SK-N-MC (cell line): Measurements from ENCODE around the gene STRN4.

Experiments
- EZH2 ChIP-seq: fragments of 200-600 bp; sonication (generic); IDR thresholded peaks from one replicate; pipeline ENCODE4 v1.6.1; 2017; ENCODE audit warnings: antibody characterized with exemption
- FOXP2 ChIP-seq: optimal IDR thresholded peaks from 2 replicates; pipeline ENCODE3; 2011; ENCODE audit warnings: mild to moderate bottlenecking, moderate library complexity; ENCODE audit not compliant: insufficient read depth; ENCODE audit errors: extremely low read length, control extremely low read depth
- POLR2AphosphoS5 ChIP-seq: IDR thresholded peaks from 2 replicates; pipeline ENCODE4 v1.6.1; 2012; ENCODE audit warnings: mild to moderate bottlenecking, low read depth, low read length, borderline replicate concordance

DNA sequence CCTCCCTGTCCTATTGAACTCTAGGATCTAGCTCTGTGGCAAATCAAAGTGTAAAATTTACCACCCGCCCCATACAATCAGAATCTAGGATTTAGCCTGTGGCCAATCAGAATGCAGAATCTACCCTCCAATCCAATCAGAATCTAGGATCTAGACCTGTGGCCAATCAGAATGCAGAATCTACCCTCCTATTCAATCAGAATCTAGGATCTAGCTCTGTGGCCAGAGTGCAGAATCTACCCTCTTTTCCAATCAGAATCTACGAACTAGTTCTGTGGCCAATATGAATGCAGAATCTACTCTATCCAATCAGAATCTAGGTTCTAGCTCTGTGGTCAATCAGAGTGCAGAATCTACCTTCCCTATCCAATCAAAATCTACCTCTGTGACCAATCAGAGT, 55.1 kb downstream of the STRN4 start:
- TF ChIP-seq EZH2 (no peak), POLR2AphosphoS5 (no peak), FOXP2 (no peak)
